HepG2 (cell line): ENCODE results near the gene CFAP45. TPM values are rescaled to one million over a fixed set of nuclear protein-coding genes. Genes with fewer than 3 reads are reported as not detected.

Source experiments
- ATAC-seq: fragments of 200-7000 bp; cut with Tn5 transposase; 3 replicates; pipeline ENCODE4 v1.9.1; 2020; ENCODE audit warnings: mild to moderate bottlenecking, moderate library complexity
- Bru-seq: library from RNA; stranded (reverse); fragments of 400-500 nt; gene quantifications from one replicate; lab custom pipeline; 2021; lab: Mats Ljungman, UMichigan
- BruChase-seq, 2 experiments: library from RNA; stranded (reverse); fragments of 400-500 nt; gene quantifications; one replicate each; lab custom pipeline; 2021; lab: Mats Ljungman, UMichigan
- BruUV-seq: library from RNA; stranded (reverse); fragments of 400-500 nt; replicated peaks from 2 replicates; lab custom pipeline; 2021; lab: Mats Ljungman, UMichigan
- CTCF ChIA-PET: fragments of 300-600 bp; formaldehyde crosslinking; extraction: SDS; loops from one replicate; lab custom pipeline; 2021; ENCODE audit warnings: low total read pairs, inconsistent platforms, low intra/inter-chr PET ratio; lab: Yijun Ruan, JAX
- POLR2A ChIA-PET: fragments of 350-600 bp; sonication (Branson Sonifier 250); formaldehyde crosslinking; loops from one replicate; lab custom pipeline; 2020; ENCODE audit warnings: antibody characterized with exemption, inconsistent platforms; lab: Yijun Ruan, JAX
- DNase-seq: peaks from one replicate; pipeline ENCODE4 v3.0.0-alpha.2; 2015; ENCODE audit warnings: low spot score
- FAIRE-seq: peaks from 3 replicates; lab custom pipeline; 2011; peaks lifted over from hg19 to GRCh38; lab: Jason Lieb, UNC
- H2AFZ ChIP-seq: one replicate; pipeline ENCODE4 v1.6.1; 2011; ENCODE audit warnings: low read length, inconsistent platforms
- H3K27ac ChIP-seq: fragments of 300-600 bp; 3 replicates; pipeline ENCODE4 v1.8.0; 2011; ENCODE audit warnings: mixed run types, mild to moderate bottlenecking, mixed read lengths, low read length, inconsistent platforms; ENCODE audit not compliant: insufficient read depth; ENCODE audit errors: extremely low read length
- H3K27me3 ChIP-seq, 2 experiments: fragments of 200-600 bp in 1 of 2; 2 replicates in 1 of 2; 3 replicates in 1 of 2; pipeline versions ENCODE4 v1.6.0 to v1.8.0; 2011; ENCODE audit warnings: low read length in 2 of 2, mild to moderate bottlenecking in 2 of 2, moderate library complexity in 2 of 2, inconsistent platforms in 1 of 2; ENCODE audit not compliant: insufficient read depth in 2 of 2, control insufficient read depth in 1 of 2
- H3K36me3 ChIP-seq, 2 experiments: fragments of 200-600 bp in 1 of 2; replicated peaks in 1 of 2; 2 replicates in 1 of 2; 3 replicates in 1 of 2; pipeline versions ENCODE4 v1.5.1 to v1.8.0; 2011; ENCODE audit warnings: low read length in 2 of 2, inconsistent platforms in 1 of 2; ENCODE audit not compliant: insufficient read depth in 2 of 2, control insufficient read depth in 1 of 2
- H3K4me1 ChIP-seq: 2 replicates; pipeline ENCODE4 v1.5.1; 2012; ENCODE audit warnings: low read length, inconsistent platforms; ENCODE audit not compliant: insufficient read depth
- H3K4me2 ChIP-seq: 2 replicates; pipeline ENCODE4 v1.6.0; 2011; ENCODE audit warnings: low read depth, low read length, inconsistent platforms
- H3K4me3 ChIP-seq, 3 experiments: fragments of 200-600 bp in 1 of 3; sonication (generic), shearing (Covaris generic) in 1 of 3; replicated peaks in 1 of 3; 2 replicates each; pipeline ENCODE4 v1.5.1; 2011 to 2016; ENCODE audit warnings: low read length in 3 of 3, inconsistent platforms in 2 of 3, low read depth in 2 of 3, mild to moderate bottlenecking in 2 of 3, control low read depth in 1 of 3, mixed read lengths in 1 of 3; ENCODE audit not compliant: insufficient read depth in 1 of 3
- H3K79me2 ChIP-seq: one replicate; pipeline ENCODE4 v1.6.1; 2011; ENCODE audit warnings: low read length, inconsistent platforms; ENCODE audit not compliant: insufficient read depth
- H3K9ac ChIP-seq: 2 replicates; pipeline ENCODE4 v1.6.0; 2011; ENCODE audit warnings: mild to moderate bottlenecking, low read depth, low read length, inconsistent platforms; ENCODE audit not compliant: insufficient read depth
- H3K9me3 ChIP-seq: 2 replicates; pipeline ENCODE4 v1.5.1; 2012; ENCODE audit warnings: mild to moderate bottlenecking, low read length
- H4K20me1 ChIP-seq: 2 replicates; pipeline ENCODE4 v1.6.0; 2011; ENCODE audit warnings: inconsistent platforms, mild to moderate bottlenecking, low read length, moderate library complexity; ENCODE audit not compliant: insufficient read depth
- WGBS: methylation state at CpG from one replicate; pipeline ENCODE4 v1.1.6; 2017; ENCODE audit warnings: low lambda C conversion rate; 5-methylcytosine and 5-hydroxymethylcytosine counted together
- in situ Hi-C: cut with HindIII; loops from 2 replicates; pipeline ENCODE4 v1.10.0; 2017; ENCODE audit warnings: low pct_unique_long_range_greater_than_20kb; ENCODE audit not compliant: extremely low pct_ligation_motif_present
- intact Hi-C: fragments of 100-400 bp; cut with micrococcal nuclease; formaldehyde crosslinking; loops from one replicate; pipeline ENCODE4 v1.10.0; 2022; ENCODE audit not compliant: unreplicated experiment
- long read RNA-seq, 2 experiments: library from RNA in 1 of 2; library from polyadenylated mRNA in 1 of 2; stranded (forward) in 1 of 2; unstranded in 1 of 2; transcript quantifications; one replicate each; pipeline ENCODE4 v2.0.0, GENCODE V29; 2019 to 2022
- polyA minus RNA-seq, 3 experiments: library from RNA; depleted of rRNA, polyadenylated mRNA; stranded (reverse); fragments of >200 nt; gene quantifications; 2 replicates each; pipeline ENCODE4 v1.2.3, GENCODE V29; 2011; ENCODE audit warnings: low replicate concordance in 1 of 3
- polyA plus RNA-seq, 8 experiments: library from polyadenylated mRNA; depleted of rRNA in 3 of 8; stranded (reverse) in 7 of 8; unstranded in 1 of 8; fragments of >200 nt; fragmentation: Illumina TruSeq in 4 of 8; extraction: Trizol in 4 of 8; gene quantifications; 2 replicates each; pipeline versions ENCODE4 v1.2.1 to v1.2.3, GENCODE V29; 2011 to 2016; ENCODE audit warnings: low read depth in 4 of 8, missing spikeins in 1 of 8, mixed read lengths in 1 of 8; ENCODE audit not compliant: insufficient read depth in 1 of 8
- total RNA-seq, 5 experiments: library from RNA; depleted of rRNA; stranded (reverse); fragments of >200 nt; fragmentation: Illumina TruSeq; extraction: Trizol; gene quantifications; 2 replicates each; pipeline ENCODE4 v1.2.3, GENCODE V29; 2016; ENCODE audit warnings: low read depth in 1 of 5
- TF ChIP-seq, protein P1 (sequence below): IDR thresholded peaks from 2 replicates; pipeline ENCODE4 v1.6.1; 2016; ENCODE audit warnings: low read depth, borderline replicate concordance

CFAP45 gene, protein sequence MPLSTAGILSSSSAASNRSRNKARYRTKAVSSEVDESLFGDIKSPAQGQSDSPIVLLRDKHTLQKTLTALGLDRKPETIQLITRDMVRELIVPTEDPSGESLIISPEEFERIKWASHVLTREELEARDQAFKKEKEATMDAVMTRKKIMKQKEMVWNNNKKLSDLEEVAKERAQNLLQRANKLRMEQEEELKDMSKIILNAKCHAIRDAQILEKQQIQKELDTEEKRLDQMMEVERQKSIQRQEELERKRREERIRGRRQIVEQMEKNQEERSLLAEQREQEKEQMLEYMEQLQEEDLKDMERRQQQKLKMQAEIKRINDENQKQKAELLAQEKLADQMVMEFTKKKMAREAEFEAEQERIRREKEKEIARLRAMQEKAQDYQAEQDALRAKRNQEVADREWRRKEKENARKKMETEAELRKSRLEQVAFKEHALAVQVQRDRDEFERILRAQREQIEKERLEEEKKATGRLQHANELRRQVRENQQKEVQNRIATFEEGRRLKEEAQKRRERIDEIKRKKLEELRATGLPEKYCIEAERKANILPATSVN
- total RNA-seq (2016; rRNA removed; fragmentation: Illumina TruSeq; extraction: Trizol) = not detected in 2 replicates
- total RNA-seq (2016; cell fraction: cytosol; rRNA removed; fragmentation: Illumina TruSeq; extraction: Trizol; ENCODE audit: low read depth) = not detected in 2 replicates
- not detected in 2 replicates for total RNA-seq (2016; cell fraction: insoluble cytoplasmic fraction; rRNA removed; fragmentation: Illumina TruSeq; extraction: Trizol)
- total RNA-seq (2016; cell fraction: membrane; rRNA removed; fragmentation: Illumina TruSeq; extraction: Trizol) = not detected in 2 replicates
- total RNA-seq (2016; cell fraction: nucleus; rRNA removed; fragmentation: Illumina TruSeq; extraction: Trizol) = not detected in 2 replicates
- not detected in 2 replicates for polyA plus RNA-seq (2011; rRNA removed)
- polyA plus RNA-seq (2011; cell fraction: cytosol; rRNA removed) = 0.09 TPM in 1 of 2 replicates, not detected in the other
- polyA plus RNA-seq (2011; cell fraction: nucleus; rRNA removed) = not detected in 2 replicates
- 0.13 TPM in 1 of 2 replicates, not detected in the other for polyA plus RNA-seq (2012)
- not detected in 2 replicates for polyA plus RNA-seq (2016; cell fraction: cytosol; fragmentation: Illumina TruSeq; extraction: Trizol; ENCODE audit: low read depth)
- not detected in 2 replicates for polyA plus RNA-seq (2016; cell fraction: insoluble cytoplasmic fraction; fragmentation: Illumina TruSeq; extraction: Trizol; ENCODE audit: low read depth)
- polyA plus RNA-seq (2016; cell fraction: membrane; fragmentation: Illumina TruSeq; extraction: Trizol; ENCODE audit: low read depth) = not detected in 2 replicates
- polyA plus RNA-seq (2016; cell fraction: nucleus; fragmentation: Illumina TruSeq; extraction: Trizol; ENCODE audit: insufficient read depth, low read depth) = not detected in 2 replicates
- not detected in 2 replicates for polyA minus RNA-seq (2011; rRNA and poly(A)+ RNA removed; ENCODE audit: low replicate concordance)
- polyA minus RNA-seq (2011; cell fraction: cytosol; rRNA and poly(A)+ RNA removed) = not detected in 2 replicates
- not detected in 2 replicates for polyA minus RNA-seq (2011; cell fraction: nucleus; rRNA and poly(A)+ RNA removed)
- percentile 17 among the genes with signal in this experiment for Bru-seq, nascent RNA
- BruChase-seq, experiment 1, labeled RNA remaining after a 6-hour chase = percentile 12 among the genes with signal in this experiment
- BruChase-seq, experiment 2, labeled RNA remaining after a 2-hour chase = percentile 10 among the genes with signal in this experiment
- long read RNA-seq, experiment 1 = 0 reads
- long read RNA-seq, experiment 2 = 0 reads

DNA sequence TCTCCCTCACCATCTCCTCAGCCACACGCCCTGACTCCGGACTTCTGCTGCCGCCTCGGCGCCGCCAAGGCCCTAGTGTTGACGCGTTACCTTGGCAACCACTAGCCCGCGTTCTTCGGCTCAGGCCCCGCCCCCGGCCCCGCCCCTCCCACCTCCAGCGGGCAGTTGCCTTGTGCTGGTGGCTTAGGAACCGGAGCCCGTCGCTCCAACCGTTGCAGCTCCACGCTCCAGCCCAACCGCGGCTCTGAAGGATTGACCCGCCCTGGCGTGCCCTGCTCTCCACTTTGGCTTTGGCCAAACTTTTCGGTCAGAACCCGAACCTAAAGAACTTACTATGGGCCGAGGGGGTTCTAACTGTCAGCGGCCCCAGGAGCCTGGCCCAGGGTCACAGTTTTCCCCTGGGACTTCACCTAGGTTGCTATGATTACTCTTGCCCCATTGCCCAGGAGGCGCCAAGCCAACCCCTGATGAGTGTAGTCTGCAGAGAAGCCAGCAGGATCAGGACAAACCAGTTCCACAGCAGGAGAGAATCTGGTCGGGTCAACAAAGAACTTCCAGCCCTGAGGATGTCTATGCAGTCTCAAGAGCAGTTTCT lies at the start of gene CFAP45:
CFAP45 (minus strand) TSS at position 80 of the 595 bp plus-strand sequence; CDS start at position 13, 67 bp downstream.
- in situ Hi-C loops = no loop called here
- H4K20me1 ChIP-seq = no peaks in the 10 kb centered on the region
- 58% methylated on average over 13 of the region's 30 CpGs for WGBS
- no peak for ATAC-seq
- FAIRE-seq = no peak
- CTCF ChIA-PET = no interaction called here
- TF ChIP-seq, protein P1, sequence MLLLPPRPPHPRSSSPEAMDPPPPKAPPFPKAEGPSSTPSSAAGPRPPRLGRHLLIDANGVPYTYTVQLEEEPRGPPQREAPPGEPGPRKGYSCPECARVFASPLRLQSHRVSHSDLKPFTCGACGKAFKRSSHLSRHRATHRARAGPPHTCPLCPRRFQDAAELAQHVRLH = no peak
- TF ChIP-seq, all 625 proteins: peak for 0
- Histone ChIP-seq H3K36me3 (no peaks in the 10 kb centered on the region), H3K4me3 (no peak within 1 kb of the TSS), H2AFZ (no peak within 1 kb of the TSS), H3K79me2 (no peaks in the 10 kb centered on the region), H3K9ac (no peak within 1 kb of the TSS), H3K27ac (no peak within 1 kb of the TSS), H3K4me1 (no peaks in the 10 kb centered on the region), H3K9me3 (no peaks in the 10 kb centered on the region), H3K4me2 (no peak within 1 kb of the TSS), H3K27me3 (peaks cover 0 to 1% of the 10 kb centered on the region in 2 experiments; a peak in 2 of 5 replicates)
- POLR2A ChIA-PET = no interaction called here
- DNase-seq = no peak
- BruUV-seq = no TSS peak
- intact Hi-C loops = no loop called here
